Testis (tissue), 2 donors: ENCODE measurements around the gene MAP2K2.

Experiments
- CTCF ChIP-seq, 3 experiments: fragments of 450-650 bp in 2 of 3; fragments of 200-600 bp in 1 of 3; sonication (generic) in 1 of 3; IDR thresholded peaks; one replicate each; pipeline ENCODE4 v1.5.1; 2016 to 2019; ENCODE audit warnings: antibody characterized with exemption in 3 of 3, mild to moderate bottlenecking in 2 of 3, moderate library complexity in 1 of 3
- POLR2A ChIP-seq: fragments of 450-650 bp; IDR thresholded peaks from one replicate; pipeline ENCODE4 v1.6.1; 2017; ENCODE audit warnings: antibody characterized with exemption, mild to moderate bottlenecking, moderate library complexity

GRCh38 chr19:4052993-4053422 lies 70.9 kb downstream of the MAP2K2 start:
- TF ChIP-seq CTCF (IDR thresholded peaks at IDR 0.05): no peak
- TF ChIP-seq POLR2A: no peak
